Measurements from ENCODE around the gene MRPL58. TPM values are rescaled to one million over a fixed set of nuclear protein-coding genes. Genes with fewer than 3 reads are reported as not detected.
"Not testable (repeated sequence)": the region's sequence is repeated elsewhere in the genome, so short reads cannot be mapped to it uniquely, and the experiment has no call there.

Gene MRPL58
- total and polyA plus RNA-seq, 12 donors: 38.7 to 120 (median 58.9) TPM

DNA sequence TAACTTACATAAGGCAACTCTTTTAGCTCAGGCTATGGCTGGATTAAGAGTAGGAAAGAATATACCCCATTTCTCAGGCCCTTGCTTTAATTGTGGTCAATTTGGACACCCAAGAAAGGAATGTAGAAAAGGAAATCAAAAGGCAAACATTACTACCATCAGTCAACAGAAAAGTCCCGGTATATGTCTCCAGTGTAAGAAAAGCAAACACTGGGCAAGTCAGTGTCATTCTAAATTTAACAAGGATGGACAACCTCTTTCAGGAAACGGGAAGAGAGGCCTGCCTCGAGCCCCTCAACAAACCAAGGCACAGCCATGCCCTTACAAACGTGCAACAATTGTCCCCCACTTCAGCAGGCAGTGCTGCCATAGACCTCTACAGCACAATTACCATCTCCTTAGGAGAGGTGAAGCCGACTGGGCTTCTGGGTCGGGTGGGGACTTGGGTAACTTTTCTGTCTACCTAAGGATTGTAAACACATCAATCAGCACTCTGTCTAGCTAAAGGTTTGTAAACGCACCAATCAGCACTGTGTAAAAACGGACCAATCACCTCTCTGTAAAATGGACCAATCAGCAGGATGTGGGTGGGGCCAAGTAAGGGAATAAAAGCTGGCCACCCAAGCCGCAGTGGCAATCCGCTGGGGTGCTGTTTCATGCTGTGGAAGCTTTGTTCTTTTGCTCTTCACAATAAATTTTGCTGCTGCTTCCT, 12.4 kb downstream of the MRPL58 start:
- WGBS, 4 donors: 84 to 89% (median 87%) methylated on average over 10 of the region's 10 CpGs
- Histone ChIP-seq H3K36me3 (replicated peaks in 1 of 2) (peaks cover 0 to 25% of the 10 kb centered on the region in 2 donors), H3K27ac (no peak overlapping the region), H3K9me3 (replicated peaks in 1 of 3) (no peaks in the 10 kb centered on the region), H3K4me3 (no peak overlapping the region), H3K27me3 (no peaks in the 10 kb centered on the region), H3K4me1 (replicated peaks in 1 of 2) (no peaks in the 10 kb centered on the region)
- intact Hi-C loops (cut with DNase I): no loop called here
- TF ChIP-seq, protein P1, sequence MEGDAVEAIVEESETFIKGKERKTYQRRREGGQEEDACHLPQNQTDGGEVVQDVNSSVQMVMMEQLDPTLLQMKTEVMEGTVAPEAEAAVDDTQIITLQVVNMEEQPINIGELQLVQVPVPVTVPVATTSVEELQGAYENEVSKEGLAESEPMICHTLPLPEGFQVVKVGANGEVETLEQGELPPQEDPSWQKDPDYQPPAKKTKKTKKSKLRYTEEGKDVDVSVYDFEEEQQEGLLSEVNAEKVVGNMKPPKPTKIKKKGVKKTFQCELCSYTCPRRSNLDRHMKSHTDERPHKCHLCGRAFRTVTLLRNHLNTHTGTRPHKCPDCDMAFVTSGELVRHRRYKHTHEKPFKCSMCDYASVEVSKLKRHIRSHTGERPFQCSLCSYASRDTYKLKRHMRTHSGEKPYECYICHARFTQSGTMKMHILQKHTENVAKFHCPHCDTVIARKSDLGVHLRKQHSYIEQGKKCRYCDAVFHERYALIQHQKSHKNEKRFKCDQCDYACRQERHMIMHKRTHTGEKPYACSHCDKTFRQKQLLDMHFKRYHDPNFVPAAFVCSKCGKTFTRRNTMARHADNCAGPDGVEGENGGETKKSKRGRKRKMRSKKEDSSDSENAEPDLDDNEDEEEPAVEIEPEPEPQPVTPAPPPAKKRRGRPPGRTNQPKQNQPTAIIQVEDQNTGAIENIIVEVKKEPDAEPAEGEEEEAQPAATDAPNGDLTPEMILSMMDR (IDR thresholded peaks at IDR 0.05): no peak
- TF ChIP-seq POLR2A (IDR thresholded peaks at IDR 0.05): no peak
- no peak for DNase-seq

DNA sequence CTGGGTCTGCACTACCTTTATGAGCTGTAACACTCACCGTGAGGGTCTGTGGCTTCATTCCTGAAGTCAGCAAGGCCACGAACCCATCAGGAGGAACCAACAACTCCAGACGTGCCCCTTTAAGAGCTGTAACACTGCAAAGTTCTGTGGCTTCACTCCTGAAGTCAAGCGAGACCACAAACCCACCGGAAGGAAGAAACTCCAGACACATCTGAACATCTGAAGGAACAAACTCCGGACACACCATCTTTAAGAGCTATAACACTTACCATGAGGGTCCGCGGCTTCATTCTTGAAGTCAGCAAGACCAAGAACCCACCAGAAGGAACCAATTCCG, 12.9 kb downstream of the MRPL58 start:
- intact Hi-C loops (cut with DNase I); H3K4me3 ChIP-seq; H3K27ac ChIP-seq; H3K4me1 ChIP-seq (replicated peaks in 1 of 2); H3K9me3 ChIP-seq (replicated peaks in 1 of 3); DNase-seq; H3K27me3 ChIP-seq: not testable (repeated sequence)
- 80 to 92% (median 82%) methylated on average over 9 of the region's 9 CpGs for WGBS, 4 donors
- H3K36me3 ChIP-seq (replicated peaks in 1 of 2): peaks cover 0 to 22% of the 10 kb centered on the region in 2 donors

DNA sequence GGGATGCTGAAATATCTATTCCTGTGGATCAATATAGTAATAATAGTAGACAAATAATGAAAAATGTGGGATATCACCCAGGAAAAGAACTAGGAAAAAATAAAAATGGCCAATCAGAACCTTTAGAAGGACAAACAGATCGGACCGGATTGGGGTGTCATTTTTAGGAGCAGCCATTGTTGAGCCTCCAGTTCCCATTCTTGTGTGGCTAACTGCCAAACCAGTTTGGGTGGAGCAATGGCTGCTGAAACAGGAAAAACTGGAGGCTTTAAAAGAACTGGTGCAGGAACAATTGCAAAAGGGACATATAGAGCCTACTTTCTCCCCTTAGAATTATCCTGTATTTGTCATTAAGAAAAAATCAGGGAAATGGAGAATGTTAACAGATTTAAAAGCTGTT, 14.2 kb downstream of the MRPL58 start:
- H3K4me1 ChIP-seq (replicated peaks in 1 of 2); H3K9me3 ChIP-seq (replicated peaks in 1 of 3); intact Hi-C loops (cut with DNase I); H3K27me3 ChIP-seq; DNase-seq; H3K27ac ChIP-seq; H3K4me3 ChIP-seq; H3K36me3 ChIP-seq (replicated peaks in 1 of 2): not testable (repeated sequence)
- WGBS, 4 donors: 67 to 83% (median 70%) methylated on average over 2 of the region's 2 CpGs

DNA sequence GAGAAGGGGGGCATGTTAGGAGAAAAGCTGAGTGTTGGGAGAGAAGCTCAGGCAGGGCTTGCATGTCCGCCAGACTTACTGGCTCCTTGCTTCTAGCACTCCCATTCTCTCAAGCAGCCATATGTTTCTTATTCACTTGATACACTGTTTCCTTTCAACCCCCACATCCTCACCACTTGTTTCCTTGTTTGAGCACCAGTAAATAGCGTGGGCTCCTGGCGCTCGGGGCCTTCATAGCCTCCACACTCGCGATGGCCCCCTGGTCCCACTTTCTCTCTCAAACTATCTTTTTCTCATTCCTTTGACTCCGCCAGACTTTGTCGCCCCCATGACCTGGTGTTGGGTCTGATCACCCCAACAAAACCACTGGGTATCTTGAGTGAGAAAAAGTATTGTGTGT, 17.7 kb downstream of the MRPL58 start:
- H3K4me1 ChIP-seq (replicated peaks in 1 of 2): peaks cover 23 to 26% of the 10 kb centered on the region in 2 donors
- intact Hi-C loops (cut with DNase I): loop anchor here in 1 of 2 donors (10.0 kb wide), 1 partner anchor 55 kb away; the partner anchor contains the start of gene HID1
- no peak overlapping the region for H3K27ac ChIP-seq
- no peaks in the 10 kb centered on the region for H3K27me3 ChIP-seq
- H3K4me3 ChIP-seq: no peak overlapping the region
- 73 to 95% (median 88%) methylated on average over 8 of the region's 8 CpGs for WGBS, 4 donors
- TF ChIP-seq, protein P1 (IDR thresholded peaks at IDR 0.05): no peak
- no peak for TF ChIP-seq POLR2A (IDR thresholded peaks at IDR 0.05)
- no peak for DNase-seq
- H3K36me3 ChIP-seq (replicated peaks in 1 of 2): no peaks in the 10 kb centered on the region
- H3K9me3 ChIP-seq (replicated peaks in 1 of 3): no peaks in the 10 kb centered on the region

DNA sequence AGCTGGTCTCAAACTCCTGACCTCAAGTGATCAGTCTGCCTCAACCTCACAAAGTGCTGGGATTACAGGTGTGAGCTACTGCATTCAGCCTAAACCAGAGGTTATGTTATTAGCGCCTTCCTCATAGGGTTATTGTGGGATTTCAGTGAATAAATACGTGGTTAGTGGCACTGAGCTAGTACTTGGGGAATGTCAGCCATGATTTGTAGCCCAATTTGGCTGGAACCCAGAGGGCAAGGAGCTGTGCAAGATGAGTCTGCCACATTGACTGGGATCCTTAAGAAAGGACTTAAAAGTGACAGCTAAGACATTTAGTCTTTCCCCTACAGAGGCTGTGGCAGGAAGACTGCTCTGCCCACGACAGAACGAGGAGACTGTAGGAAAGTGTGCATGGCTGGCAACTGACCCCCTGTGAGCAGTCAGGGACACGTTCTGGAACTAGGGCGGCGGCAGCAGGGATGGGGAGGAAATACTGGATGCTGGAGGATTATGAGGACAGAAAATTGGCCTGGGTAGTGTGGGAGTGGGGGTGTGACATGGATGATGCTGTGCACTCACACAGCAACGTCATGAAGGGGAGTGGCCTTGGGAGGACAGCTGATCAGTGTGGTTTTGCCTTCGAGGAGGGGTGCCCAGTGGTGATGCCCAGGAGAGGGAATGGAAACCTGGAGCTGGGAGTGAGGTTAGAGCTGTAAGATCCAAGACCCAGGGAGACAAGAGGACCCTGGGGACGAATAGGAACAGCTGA, 19.7 kb downstream of the MRPL58 start:
- Histone ChIP-seq H3K36me3 (replicated peaks in 1 of 2) (no peaks in the 10 kb centered on the region), H3K4me1 (replicated peaks in 1 of 2) (peaks cover 26 to 34% of the 10 kb centered on the region in 2 donors), H3K4me3 (peak overlapping the region in 1 of 4 donors; percentile 27), H3K27me3 (no peaks in the 10 kb centered on the region), H3K27ac (peak overlapping the region in 4 of 5 donors; percentile 6 to 94 (median 44)), H3K9me3 (replicated peaks in 1 of 3) (no peaks in the 10 kb centered on the region)
- DNase-seq: peak; percentile 72 to 95 (median 81)
- no peak for TF ChIP-seq POLR2A (IDR thresholded peaks at IDR 0.05)
- TF ChIP-seq, protein P1 (IDR thresholded peaks at IDR 0.05): no peak
- intact Hi-C loops (cut with DNase I): loop anchor here in 1 of 2 donors (10.0 kb wide), 1 partner anchor 57 kb away; the partner anchor contains the start of gene HID1
- WGBS, 4 donors: 8 to 10% (median 8%) methylated on average over 7 to 10 of the region's 10 CpGs
